Neuronal stem cell (in vitro differentiated cells): ENCODE results near the gene CCT5.

Experiments used
- DNase-seq: peaks from one replicate; pipeline ENCODE4 v3.0.0-alpha.2; 2013; ENCODE audit warnings: low spot score
- H2AFZ ChIP-seq: one replicate; pipeline ENCODE4 v1.6.1; 2013; ENCODE audit warnings: mild to moderate bottlenecking, low read length, inconsistent platforms
- H2AK5ac ChIP-seq: 2 replicates; pipeline ENCODE4 v1.6.1; 2013; ENCODE audit warnings: low read depth, mild to moderate bottlenecking, inconsistent platforms, low read length, moderate library complexity, mixed read lengths
- H2BK120ac ChIP-seq: 2 replicates; pipeline ENCODE4 v1.6.1; 2013; ENCODE audit warnings: low read depth, mild to moderate bottlenecking, inconsistent platforms, low read length, moderate library complexity, mixed read lengths
- H2BK12ac ChIP-seq: one replicate; pipeline ENCODE4 v1.6.1; 2013; ENCODE audit warnings: low read length, inconsistent platforms
- H2BK15ac ChIP-seq: 2 replicates; pipeline ENCODE4 v1.6.1; 2013; ENCODE audit warnings: mild to moderate bottlenecking, low read length, inconsistent platforms, mixed read lengths
- H2BK5ac ChIP-seq: one replicate; pipeline ENCODE4 v1.6.1; 2013; ENCODE audit warnings: inconsistent platforms, mild to moderate bottlenecking, low read length, moderate library complexity
- H3K14ac ChIP-seq: one replicate; pipeline ENCODE4 v1.6.1; 2013; ENCODE audit warnings: low read length, inconsistent platforms
- H3K18ac ChIP-seq: 2 replicates; pipeline ENCODE4 v1.6.1; 2013; ENCODE audit warnings: low read length, inconsistent platforms
- H3K23ac ChIP-seq: 2 replicates; pipeline ENCODE4 v1.6.1; 2013; ENCODE audit warnings: low read depth, mild to moderate bottlenecking, mixed read lengths, low read length, inconsistent platforms; ENCODE audit not compliant: poor library complexity
- H3K27ac ChIP-seq: replicated peaks from 3 replicates; pipeline ENCODE4 v1.5.1; 2013; ENCODE audit warnings: low read length, inconsistent platforms
- H3K27me3 ChIP-seq, 3 experiments: 2 replicates each; pipeline ENCODE4 v1.6.1; 2013; ENCODE audit warnings: low read length in 3 of 3, mild to moderate bottlenecking in 2 of 3, inconsistent platforms in 1 of 3, low read depth in 1 of 3, mixed read lengths in 1 of 3, moderate library complexity in 1 of 3; ENCODE audit not compliant: control insufficient read depth in 3 of 3, insufficient read depth in 3 of 3
- H3K36me3 ChIP-seq, 2 donors: replicated peaks in 1 of 2; 2 replicates each; pipeline ENCODE4 v1.6.1; 2013; ENCODE audit warnings: low read length in 2 of 2; ENCODE audit not compliant: control insufficient read depth in 2 of 2, insufficient read depth in 2 of 2
- H3K4ac ChIP-seq: 2 replicates; pipeline ENCODE4 v1.6.1; 2013; ENCODE audit warnings: inconsistent platforms, mild to moderate bottlenecking, low read length, moderate library complexity
- H3K4me1 ChIP-seq, 2 donors: 1 replicate in 1 of 2; 2 replicates in 1 of 2; pipeline ENCODE4 v1.6.1; 2013; ENCODE audit warnings: low read length in 2 of 2, low read depth in 1 of 2; ENCODE audit not compliant: control insufficient read depth in 2 of 2, insufficient read depth in 1 of 2
- H3K4me2 ChIP-seq: one replicate; pipeline ENCODE4 v1.6.1; 2013; ENCODE audit warnings: mild to moderate bottlenecking, low read length, inconsistent platforms; ENCODE audit not compliant: insufficient read depth, poor library complexity, severe bottlenecking
- H3K4me3 ChIP-seq, 2 donors: 2 replicates each; pipeline ENCODE4 v1.5.1; 2013; ENCODE audit warnings: low read length in 2 of 2, mild to moderate bottlenecking in 2 of 2, inconsistent platforms in 1 of 2, moderate library complexity in 1 of 2
- H3K79me1 ChIP-seq: one replicate; pipeline ENCODE4 v1.6.1; 2013; ENCODE audit warnings: low read depth, mild to moderate bottlenecking, inconsistent platforms, low read length, moderate library complexity
- H3K9ac ChIP-seq: one replicate; pipeline ENCODE4 v1.6.1; 2013; ENCODE audit warnings: mild to moderate bottlenecking, low read depth, low read length, inconsistent platforms; ENCODE audit not compliant: poor library complexity
- H3K9me3 ChIP-seq, 2 donors: replicated peaks in 1 of 2; 2 replicates each; pipeline versions ENCODE3 to v1.6.1; 2013; ENCODE audit warnings: low read length in 2 of 2, mild to moderate bottlenecking in 2 of 2, inconsistent platforms in 1 of 2, low read depth in 1 of 2, mixed read lengths in 1 of 2, moderate library complexity in 1 of 2; ENCODE audit not compliant: control insufficient read depth in 2 of 2, insufficient read depth in 1 of 2
- H4K8ac ChIP-seq: one replicate; pipeline ENCODE4 v1.6.1; 2013; ENCODE audit warnings: low read depth, mild to moderate bottlenecking, inconsistent platforms, low read length, moderate library complexity
- H4K91ac ChIP-seq: one replicate; pipeline ENCODE4 v1.6.1; 2013; ENCODE audit warnings: low read length, low read depth, mild to moderate bottlenecking, inconsistent platforms; ENCODE audit not compliant: poor library complexity
- WGBS, 2 donors: extraction: QIAGEN DNeasy Blood & Tissue Kit; methylation state at CpG; one replicate each; pipeline ENCODE4 v1.1.7; 2013; ENCODE audit warnings: missing lambda C conversion rate in 2 of 2, mixed read lengths in 1 of 2; ENCODE audit not compliant: insufficient read length in 2 of 2, insufficient replicate concordance in 1 of 2; ENCODE audit errors: extremely low coverage in 2 of 2; 5-methylcytosine and 5-hydroxymethylcytosine counted together

The CCT5 gene

GRCh38 chr5:10232386-10232785 is 17.7 kb upstream of the CCT5 start:
- no peaks in the 10 kb centered on the region for H3K4me1 ChIP-seq
- no peak overlapping the region for H3K4me3 ChIP-seq
- H3K4ac ChIP-seq = no peak overlapping the region
- H3K18ac ChIP-seq = no peak overlapping the region
- H2BK15ac ChIP-seq = no peak overlapping the region
- no peaks in the 10 kb centered on the region for H3K9me3 ChIP-seq
- H4K8ac ChIP-seq = no peak overlapping the region
- no peak overlapping the region for H4K91ac ChIP-seq
- peaks cover 9 to 35% of the 10 kb centered on the region in 2 donors for H3K36me3 ChIP-seq
- H2BK5ac ChIP-seq = no peak overlapping the region
- H3K23ac ChIP-seq = no peak overlapping the region
- H3K14ac ChIP-seq = no peak overlapping the region
- H2BK12ac ChIP-seq = no peak overlapping the region
- H3K4me2 ChIP-seq = no peak overlapping the region
- no peaks in the 10 kb centered on the region for H3K27me3 ChIP-seq
- WGBS, 2 donors = no CpG with 5 or more reads among the region's 9 CpGs
- no peak for DNase-seq
- H3K9ac ChIP-seq = no peak overlapping the region
- no peaks in the 10 kb centered on the region for H3K79me1 ChIP-seq
- no peak overlapping the region for H2AFZ ChIP-seq
- H2BK120ac ChIP-seq = no peak overlapping the region
- no peak overlapping the region for H3K27ac ChIP-seq
- H2AK5ac ChIP-seq = no peak overlapping the region

GRCh38 chr5:10233011-10233410 is 17.1 kb upstream of the CCT5 start:
- no peak overlapping the region for H2BK15ac ChIP-seq
- no peak overlapping the region for H3K4me2 ChIP-seq
- no peak overlapping the region for H2BK120ac ChIP-seq
- H3K4ac ChIP-seq = no peak overlapping the region
- H3K4me1 ChIP-seq = no peaks in the 10 kb centered on the region
- no peak overlapping the region for H3K9ac ChIP-seq
- H2BK12ac ChIP-seq = no peak overlapping the region
- H3K4me3 ChIP-seq = no peak overlapping the region
- H3K79me1 ChIP-seq = no peaks in the 10 kb centered on the region
- peak overlapping the region; percentile 39 for H2AK5ac ChIP-seq
- no peak overlapping the region for H2BK5ac ChIP-seq
- H3K27me3 ChIP-seq = no peaks in the 10 kb centered on the region
- H3K9me3 ChIP-seq = no peaks in the 10 kb centered on the region
- no peak overlapping the region for H3K23ac ChIP-seq
- no peak overlapping the region for H3K27ac ChIP-seq
- no peak overlapping the region for H2AFZ ChIP-seq
- peak overlapping the region; percentile 67 for H3K14ac ChIP-seq
- no peak overlapping the region for H3K18ac ChIP-seq
- H4K91ac ChIP-seq = no peak overlapping the region
- no CpG with 5 or more reads among the region's 7 CpGs for WGBS, 2 donors
- no peak overlapping the region for H4K8ac ChIP-seq
- no peak for DNase-seq
- H3K36me3 ChIP-seq = peaks cover 9 to 35% of the 10 kb centered on the region in 2 donors

GRCh38 chr5:10233505-10233904 is 16.6 kb upstream of the CCT5 start:
- no peak overlapping the region for H4K8ac ChIP-seq
- no peaks in the 10 kb centered on the region for H3K27me3 ChIP-seq
- no peak overlapping the region for H3K9ac ChIP-seq
- no peak overlapping the region for H3K23ac ChIP-seq
- no peak overlapping the region for H2BK5ac ChIP-seq
- peak; percentile 5 for DNase-seq
- no peak overlapping the region for H3K18ac ChIP-seq
- H3K4me3 ChIP-seq = no peak overlapping the region
- no peak overlapping the region for H4K91ac ChIP-seq
- no peak overlapping the region for H2AFZ ChIP-seq
- H3K79me1 ChIP-seq = no peaks in the 10 kb centered on the region
- H2AK5ac ChIP-seq = no peak overlapping the region
- no peak overlapping the region for H3K4ac ChIP-seq
- WGBS, 2 donors = no CpG with 5 or more reads among the region's 7 CpGs
- no peak overlapping the region for H2BK12ac ChIP-seq
- peaks cover 11 to 39% of the 10 kb centered on the region in 2 donors for H3K36me3 ChIP-seq
- no peak overlapping the region for H3K27ac ChIP-seq
- no peaks in the 10 kb centered on the region for H3K9me3 ChIP-seq
- no peak overlapping the region for H2BK15ac ChIP-seq
- H2BK120ac ChIP-seq = no peak overlapping the region
- H3K4me2 ChIP-seq = no peak overlapping the region
- H3K14ac ChIP-seq = no peak overlapping the region
- H3K4me1 ChIP-seq = no peaks in the 10 kb centered on the region

- Histone ChIP-seq H2BK15ac (no peak overlapping the region), H3K4me2 (no peak overlapping the region), H2AFZ (no peak overlapping the region), H4K91ac (no peak overlapping the region), H2AK5ac (no peak overlapping the region), H3K9me3 (no peaks in the 10 kb centered on the region), H3K36me3 (peaks cover 12 to 46% of the 10 kb centered on the region in 2 donors), H2BK5ac (no peak overlapping the region), H2BK12ac (no peak overlapping the region), H3K27ac (no peak overlapping the region), H3K14ac (no peak overlapping the region), H2BK120ac (no peak overlapping the region), H3K23ac (no peak overlapping the region), H3K4me3 (peak overlapping the region in 1 of 2 donors; percentile 42), H3K4me1 (no peaks in the 10 kb centered on the region), H3K18ac (no peak overlapping the region), H3K4ac (no peak overlapping the region), H3K79me1 (no peaks in the 10 kb centered on the region), H4K8ac (no peak overlapping the region), H3K9ac (no peak overlapping the region), H3K27me3 (no peaks in the 10 kb centered on the region)
- no peak for DNase-seq
- no CpG with 5 or more reads among the region's 8 CpGs for WGBS, 2 donors
Observed at GRCh38 chr5:10235350-10235749, 14.7 kb upstream of the CCT5 start.
